NCI-H1105 treated with DMSO at 0.1 percent for 48 hours (cell line): ENCODE measurements around the gene NRG2.
A peak's percentile ranks its signal among the peaks of the same experiment; 100 is the strongest.

Experiments used
- DNase-seq: peaks from one replicate; lab custom pipeline; 2025; lab: John Stamatoyannopoulos, UW

Gene NRG2

GRCh38 chr5:140010798-140011197 is 32.3 kb downstream of the NRG2 start:
- DNase-seq = no peak

DNA sequence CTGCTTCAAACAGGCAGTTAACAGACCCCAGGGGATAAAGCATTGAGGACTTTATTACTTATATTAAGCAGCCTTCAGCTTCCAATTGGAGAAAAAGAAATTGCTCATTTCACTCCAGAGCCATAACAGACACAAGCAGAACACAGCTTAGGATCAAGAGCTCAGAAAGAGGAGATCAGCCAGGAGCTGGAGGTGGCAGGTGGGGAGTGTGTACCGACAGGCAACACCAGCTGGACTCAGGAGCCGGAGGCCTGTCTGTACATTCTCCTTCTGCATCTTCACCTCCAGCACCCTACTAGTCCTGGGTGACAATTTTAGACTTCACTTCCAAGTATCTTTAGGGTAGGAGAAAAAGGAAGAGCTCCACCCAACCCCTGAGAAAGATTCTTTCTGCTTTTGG is 35.8 kb downstream of the NRG2 start:
- no peak for DNase-seq

DNA sequence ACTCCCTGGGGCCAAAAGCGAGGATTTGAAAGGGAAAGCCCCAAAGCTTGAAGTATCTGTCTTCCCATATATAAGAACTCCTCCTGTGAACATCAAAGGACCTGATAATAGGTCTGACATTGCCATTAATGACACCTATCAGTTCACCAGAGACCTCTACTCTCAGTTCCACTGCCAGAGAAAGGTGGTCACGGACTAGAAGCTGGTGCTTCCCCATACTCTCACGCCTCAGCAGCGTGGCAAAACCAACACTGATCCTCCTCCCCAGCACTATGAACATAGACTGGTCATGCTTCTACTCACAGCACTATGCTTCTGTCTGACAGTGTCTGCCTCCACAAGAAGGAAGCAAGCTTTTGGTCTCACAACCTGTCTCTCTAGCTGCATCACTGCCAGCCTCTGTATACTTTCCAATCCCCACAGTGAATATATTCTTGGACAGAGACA is 37.9 kb downstream of the NRG2 start:
- DNase-seq = no peak

DNA sequence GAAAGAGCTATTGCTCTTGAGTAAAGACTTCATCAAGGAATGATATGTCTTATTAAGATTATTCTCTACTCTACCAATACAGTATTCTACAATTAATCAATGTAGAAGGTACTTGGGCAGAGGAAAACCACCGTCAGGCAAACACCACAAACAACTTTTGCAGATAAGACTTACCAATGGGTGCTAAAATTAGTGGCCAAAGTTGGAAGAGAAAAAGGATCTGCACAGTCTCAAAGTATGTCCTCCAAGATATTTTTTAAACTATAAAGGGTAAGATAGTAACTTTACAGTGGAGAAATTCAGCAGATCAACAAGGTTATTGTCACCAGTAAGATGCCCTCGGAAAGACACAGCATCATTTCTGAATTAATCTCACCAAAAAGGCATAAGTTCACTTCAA is 38.9 kb downstream of the NRG2 start:
- DNase-seq = no peak

DNA sequence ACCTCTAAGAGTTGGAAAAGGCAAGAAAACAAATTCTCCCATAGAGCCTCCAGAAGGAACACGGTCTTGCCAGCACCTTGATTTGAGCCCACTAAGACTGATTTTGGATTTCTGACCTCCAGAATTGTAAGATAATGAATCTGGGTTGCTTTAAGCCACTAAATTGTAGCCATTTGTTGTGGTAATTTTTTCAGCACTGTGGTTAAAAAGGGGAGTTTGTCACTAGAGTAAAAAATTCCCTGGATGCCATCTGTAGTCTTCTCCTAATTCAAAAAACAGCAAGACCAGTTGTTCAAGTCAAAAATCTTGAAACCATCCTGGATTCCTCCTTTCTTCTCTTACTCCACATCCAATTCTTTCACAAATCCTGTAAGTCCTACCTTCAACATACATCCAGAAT is 39.6 kb downstream of the NRG2 start:
- DNase-seq = no peak

GRCh38 chr5:140000332-140000731 is 42.8 kb downstream of the NRG2 start:
- DNase-seq = peak; percentile 31

- no peak for DNase-seq
Measured at GRCh38 chr5:139998837-139999236, 44.3 kb downstream of the NRG2 start.

- DNase-seq = no peak
Measured at GRCh38 chr5:139997276-139997675, 45.8 kb downstream of the NRG2 start.

GRCh38 chr5:139995929-139996328 is 47.2 kb downstream of the NRG2 start:
- no peak for DNase-seq

GRCh38 chr5:139994234-139994633 is 48.9 kb downstream of the NRG2 start:
- no peak for DNase-seq

DNA sequence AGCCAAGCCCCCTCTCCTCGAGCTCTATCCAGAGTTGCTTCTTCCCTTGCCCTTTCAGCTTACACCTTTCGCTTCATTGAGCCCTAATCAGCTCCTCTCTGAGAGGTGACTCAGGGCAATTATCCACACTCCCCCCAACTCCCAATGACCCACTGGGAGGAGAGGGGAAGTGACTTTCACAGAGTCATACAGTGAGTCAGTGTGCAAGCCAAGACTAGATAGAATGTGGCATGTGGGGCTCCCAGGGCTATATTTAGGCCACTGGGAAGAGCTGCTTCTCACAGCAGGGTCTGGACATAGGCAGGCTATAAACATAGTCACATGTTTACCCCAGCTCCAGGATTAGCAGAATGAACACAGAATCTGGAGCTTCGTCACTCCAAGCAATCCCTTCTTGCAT is 57.4 kb downstream of the NRG2 start:
- no peak for DNase-seq

GRCh38 chr5:139985290-139985689 is 57.8 kb downstream of the NRG2 start:
- DNase-seq = no peak

DNA sequence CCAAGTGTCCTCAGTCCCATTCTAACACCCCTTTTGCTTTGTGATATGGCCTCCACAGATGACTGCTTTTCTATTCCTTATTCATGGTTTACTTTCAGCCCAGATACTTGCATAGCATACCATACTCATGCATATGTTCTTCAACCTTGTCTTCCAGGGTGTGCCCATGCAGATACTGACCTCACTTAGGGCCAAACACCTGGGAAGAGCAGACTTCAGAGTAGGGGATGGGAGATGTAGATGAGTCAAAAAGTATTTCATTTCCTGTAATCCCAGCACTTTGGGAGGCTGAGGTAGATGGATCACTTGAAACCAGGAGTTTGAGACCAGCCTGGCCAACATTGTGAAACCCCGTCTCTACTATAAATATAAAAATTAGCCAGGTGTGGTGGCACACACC is 58.3 kb downstream of the NRG2 start:
- no peak for DNase-seq

DNA sequence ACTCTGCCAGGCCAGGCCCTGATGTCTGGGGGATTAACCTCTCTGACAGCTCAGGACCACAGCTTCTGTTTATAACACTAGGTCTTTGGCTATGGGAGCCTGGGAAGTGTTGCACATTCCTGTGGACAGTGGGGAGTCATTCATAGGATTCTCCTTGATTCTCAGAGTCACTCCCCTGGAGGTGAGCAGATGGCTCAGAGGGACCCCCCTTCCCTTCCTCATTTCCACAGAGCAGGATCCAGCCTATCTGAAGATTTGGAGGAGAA is 60.2 kb downstream of the NRG2 start:
- DNase-seq = no peak

DNA sequence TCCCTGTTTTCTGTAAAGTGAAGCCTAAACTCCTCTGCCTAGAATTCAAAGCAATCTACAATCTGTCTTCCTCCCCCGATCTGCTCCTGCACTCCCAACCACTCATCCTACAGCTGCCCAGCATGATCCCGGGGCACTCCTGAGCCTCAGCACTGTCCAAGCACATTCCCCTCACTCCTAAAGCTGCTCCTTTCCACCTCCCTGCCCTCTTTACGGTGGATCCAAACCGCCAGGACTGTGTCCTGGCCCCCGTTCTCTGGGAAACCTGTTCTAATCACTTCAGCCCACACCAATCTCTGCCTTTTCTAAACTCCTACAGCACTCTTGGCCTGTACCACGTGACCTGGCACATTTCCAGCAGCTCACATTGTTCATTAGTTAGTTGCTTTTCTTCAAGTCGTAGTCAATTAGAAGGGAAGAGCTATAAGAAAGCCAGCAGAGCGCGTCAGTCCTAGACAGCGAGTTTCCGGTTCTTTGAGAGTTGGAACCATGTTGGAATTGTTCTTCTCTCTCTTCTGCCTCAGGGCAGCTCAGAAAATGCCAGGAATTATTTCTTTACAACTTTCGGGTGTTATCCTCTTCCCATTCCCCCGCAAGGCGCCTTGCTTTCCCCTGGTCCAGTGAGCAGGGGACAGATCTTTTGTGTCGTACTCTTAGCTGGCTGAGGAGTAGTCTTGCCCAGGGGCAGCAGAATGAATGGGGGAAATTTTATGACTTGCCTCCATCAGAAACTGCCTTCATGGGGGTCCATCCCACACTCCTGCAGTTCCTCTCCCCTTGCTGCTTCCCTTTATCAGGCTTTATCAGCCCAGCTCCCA is 60.7 kb downstream of the NRG2 start:
- DNase-seq = peak; percentile 9

GRCh38 chr5:139980765-139981164 is 62.3 kb downstream of the NRG2 start:
- DNase-seq = no peak

- DNase-seq = no peak
Measured at GRCh38 chr5:139979943-139980342, 63.2 kb downstream of the NRG2 start.

DNA sequence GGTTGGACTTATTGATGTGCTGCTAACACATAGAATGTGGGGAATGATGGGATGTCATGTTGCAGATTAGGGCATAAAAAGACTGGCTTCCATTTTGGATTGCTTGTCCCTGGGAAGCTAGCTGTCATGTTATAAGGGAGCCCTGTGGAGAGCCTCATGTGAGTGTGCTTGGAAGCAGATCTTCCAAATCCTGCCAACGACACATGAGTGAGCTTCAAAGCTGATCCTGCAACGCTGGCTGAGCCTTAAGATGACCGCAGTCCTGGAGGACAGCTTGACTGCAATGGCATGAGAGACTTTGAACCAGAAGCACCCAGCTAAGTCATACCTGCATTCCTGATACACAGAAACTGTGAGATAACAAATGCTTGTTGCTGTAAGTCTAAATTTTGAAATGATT is 63.6 kb downstream of the NRG2 start:
- DNase-seq = no peak

DNA sequence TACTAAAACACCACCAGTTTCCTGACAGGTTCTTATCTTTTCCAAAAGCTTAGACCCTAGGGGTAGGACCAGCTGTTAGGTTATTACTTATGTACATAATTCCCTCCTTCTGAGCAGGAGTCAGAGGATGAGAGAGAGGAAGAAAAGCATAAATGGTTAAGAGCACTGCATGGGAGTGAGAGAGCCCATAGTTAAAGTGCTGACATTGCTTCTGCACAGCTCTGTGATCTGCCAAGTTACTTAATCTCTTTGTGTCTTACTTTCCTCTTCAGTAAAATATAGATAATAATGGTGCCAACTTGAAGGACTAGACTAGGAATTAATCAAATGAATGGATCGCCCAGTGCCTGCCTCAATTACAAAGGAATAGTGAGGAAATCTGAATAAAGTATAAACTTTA is 66.4 kb downstream of the NRG2 start:
- DNase-seq = no peak

DNA sequence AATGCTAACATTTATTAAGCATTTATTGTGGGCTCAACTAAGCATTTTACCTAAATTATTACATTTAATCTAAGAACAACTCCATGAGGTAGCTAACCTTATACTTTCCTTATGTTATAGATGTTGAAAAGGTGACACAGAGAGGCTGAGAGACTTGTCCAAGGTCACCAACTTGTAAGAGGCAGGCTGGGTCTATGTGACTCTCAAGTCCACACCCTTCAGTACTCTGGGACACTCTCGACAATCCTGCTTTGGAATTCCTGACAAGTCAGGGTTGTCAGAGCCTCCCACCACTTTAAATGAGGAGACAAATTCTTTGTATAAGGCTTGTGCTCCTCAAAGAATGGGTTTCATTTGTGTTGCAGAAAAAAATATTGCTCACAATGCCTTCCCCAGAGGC is 67.2 kb downstream of the NRG2 start:
- DNase-seq = no peak

GRCh38 chr5:139975306-139975705 is 67.8 kb downstream of the NRG2 start:
- no peak for DNase-seq

DNA sequence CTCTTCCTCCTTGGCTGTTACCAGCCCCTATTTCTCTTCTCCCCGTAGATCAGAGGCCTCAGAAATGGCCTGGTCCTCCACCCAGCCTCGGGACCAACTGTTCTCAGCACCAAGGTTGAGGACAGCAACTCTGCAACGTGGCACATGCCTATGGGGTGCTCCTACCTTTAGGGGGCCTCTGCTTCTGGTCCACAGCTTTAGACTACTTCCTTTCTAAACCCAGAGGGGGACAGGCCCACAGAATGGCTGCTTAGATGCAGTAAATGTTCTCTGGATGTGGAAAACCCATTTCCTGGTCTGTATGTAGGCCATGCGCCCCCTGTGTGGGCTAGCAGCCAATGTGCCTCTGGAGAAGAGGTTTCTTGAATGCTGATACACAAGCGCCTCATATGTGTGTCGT is 68.4 kb downstream of the NRG2 start:
- no peak for DNase-seq

- DNase-seq = no peak
Measured at GRCh38 chr5:139971202-139971725, 71.8 kb downstream of the NRG2 start.

DNA sequence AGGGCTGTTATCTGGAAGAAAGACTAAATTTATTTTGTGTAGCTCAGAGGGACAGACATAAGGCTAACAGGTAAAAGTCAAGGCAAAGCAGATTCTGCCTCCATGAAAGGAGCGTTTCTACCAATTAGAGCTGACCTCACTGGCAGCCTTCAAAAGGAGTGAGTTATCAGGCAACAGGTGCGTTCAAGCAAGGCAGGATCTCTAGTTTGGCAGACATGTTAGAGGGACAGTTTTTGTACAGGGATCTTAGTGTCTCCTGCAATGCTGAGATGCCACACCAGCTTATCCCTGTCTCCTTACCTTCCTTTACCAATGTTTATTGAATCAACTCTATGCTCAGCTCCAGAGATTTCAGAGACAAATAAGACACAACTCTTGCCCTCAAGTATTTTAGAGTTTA is 73.8 kb downstream of the NRG2 start:
- no peak for DNase-seq
